Esophagus (tissue), 2 donors: ENCODE data around the gene TMEM259. TPM values are rescaled to one million over a fixed set of nuclear protein-coding genes. Genes with fewer than 3 reads are reported as not detected.

ENCODE experiments used
- H3K27ac ChIP-seq, 2 donors: one replicate each; pipeline ENCODE4 v1.5.1; 2013; ENCODE audit warnings: low read depth in 2 of 2, mild to moderate bottlenecking in 2 of 2, inconsistent platforms in 1 of 2, low read length in 1 of 2, moderate library complexity in 1 of 2
- H3K27me3 ChIP-seq, 2 donors: one replicate each; pipeline ENCODE4 v1.6.1; 2013; ENCODE audit warnings: low read length in 2 of 2, control low read depth in 1 of 2, mild to moderate bottlenecking in 1 of 2; ENCODE audit not compliant: insufficient read depth in 2 of 2, control insufficient read depth in 1 of 2
- H3K36me3 ChIP-seq, 2 donors: one replicate each; pipeline ENCODE4 v1.6.1; 2013; ENCODE audit warnings: low read length in 1 of 2; ENCODE audit not compliant: control insufficient read depth in 2 of 2, insufficient read depth in 2 of 2
- H3K4me1 ChIP-seq, 2 donors: one replicate each; pipeline ENCODE4 v1.6.1; 2013; ENCODE audit warnings: low read length in 1 of 2; ENCODE audit not compliant: control insufficient read depth in 2 of 2, insufficient read depth in 2 of 2
- H3K4me3 ChIP-seq, 2 donors: one replicate each; pipeline ENCODE4 v1.5.1; 2013; ENCODE audit warnings: low read length in 2 of 2, mild to moderate bottlenecking in 2 of 2, low read depth in 1 of 2, moderate library complexity in 1 of 2
- H3K9me3 ChIP-seq, 2 donors: one replicate each; pipeline ENCODE4 v1.6.1; 2013; ENCODE audit warnings: mild to moderate bottlenecking in 2 of 2, low read depth in 1 of 2, low read length in 1 of 2, moderate library complexity in 1 of 2; ENCODE audit not compliant: control insufficient read depth in 2 of 2, insufficient read depth in 1 of 2
- WGBS, 2 donors: extraction: QIAGEN DNeasy Blood & Tissue Kit; methylation state at CpG; one replicate each; pipeline ENCODE4 v1.1.7; 2013; 5-methylcytosine and 5-hydroxymethylcytosine counted together
- polyA plus RNA-seq, 2 donors: library from polyadenylated mRNA; stranded (reverse); fragments of 200-250 nt; gene quantifications; one replicate each; pipeline ENCODE4 v1.2.3, GENCODE V29; 2013
- donor health status: healthy with polysubstance abuse.
- donor health status: Bipolar disorder and iron deficiency.

TMEM259 gene
- polyA plus RNA-seq, 2 donors = 142 to 238 TPM

GRCh38 chr19:1004803-1005664, 15.9 kb downstream of the TMEM259 start:
- WGBS, 2 donors = 87% methylated on average over 70 of the region's 70 CpGs
- H3K4me1 ChIP-seq = peaks cover 0 to 2% of the 10 kb centered on the region in 2 donors
- H3K27me3 ChIP-seq = peaks cover 0 to 10% of the 10 kb centered on the region in 2 donors
- H3K4me3 ChIP-seq = no peak overlapping the region
- peaks cover 0 to 14% of the 10 kb centered on the region in 2 donors for H3K36me3 ChIP-seq
- no peak overlapping the region for H3K27ac ChIP-seq
- H3K9me3 ChIP-seq = no peaks in the 10 kb centered on the region

GRCh38 chr19:1004204-1004802, 16.6 kb downstream of the TMEM259 start:
- Histone ChIP-seq H3K27ac (no peak overlapping the region), H3K9me3 (no peaks in the 10 kb centered on the region), H3K4me1 (no peaks in the 10 kb centered on the region), H3K4me3 (no peak overlapping the region), H3K27me3 (peaks cover 0 to 14% of the 10 kb centered on the region in 2 donors), H3K36me3 (peaks cover 0 to 7% of the 10 kb centered on the region in 2 donors)
- 65 to 66% methylated on average over 32 of the region's 32 CpGs for WGBS, 2 donors

GRCh38 chr19:1003283-1003682, 17.6 kb downstream of the TMEM259 start:
- peaks cover 0 to 3% of the 10 kb centered on the region in 2 donors for H3K36me3 ChIP-seq
- H3K27me3 ChIP-seq = peaks cover 0 to 15% of the 10 kb centered on the region in 2 donors
- no peaks in the 10 kb centered on the region for H3K4me1 ChIP-seq
- no peak overlapping the region for H3K4me3 ChIP-seq
- 83 to 88% methylated on average over 28 to 37 of the region's 37 CpGs for WGBS, 2 donors
- H3K27ac ChIP-seq = no peak overlapping the region
- no peaks in the 10 kb centered on the region for H3K9me3 ChIP-seq

GRCh38 chr19:1002600-1002999, 18.3 kb downstream of the TMEM259 start:
- Histone ChIP-seq H3K36me3 (peaks cover 0 to 3% of the 10 kb centered on the region in 2 donors), H3K9me3 (no peaks in the 10 kb centered on the region), H3K4me1 (no peaks in the 10 kb centered on the region), H3K27ac (no peak overlapping the region), H3K27me3 (peaks cover 0 to 15% of the 10 kb centered on the region in 2 donors), H3K4me3 (no peak overlapping the region)
- 72 to 76% methylated on average over 4 of the region's 4 CpGs for WGBS, 2 donors

- H3K36me3 ChIP-seq = no peaks in the 10 kb centered on the region
- no peak overlapping the region for H3K4me3 ChIP-seq
- H3K27ac ChIP-seq = no peak overlapping the region
- no peaks in the 10 kb centered on the region for H3K9me3 ChIP-seq
- WGBS, 2 donors = 9% methylated on average over 19 to 20 of the region's 20 CpGs
- H3K27me3 ChIP-seq = peaks cover 0 to 15% of the 10 kb centered on the region in 2 donors
- no peaks in the 10 kb centered on the region for H3K4me1 ChIP-seq
Observed at GRCh38 chr19:1001538-1002166, 19.3 kb downstream of the TMEM259 start.

GRCh38 chr19:1000591-1001537, 20.1 kb downstream of the TMEM259 start:
- no peak overlapping the region for H3K4me3 ChIP-seq
- WGBS, 2 donors = 4 to 6% methylated on average over 49 to 73 of the region's 73 CpGs
- H3K36me3 ChIP-seq = no peaks in the 10 kb centered on the region
- peaks cover 0 to 6% of the 10 kb centered on the region in 2 donors for H3K4me1 ChIP-seq
- no peak overlapping the region for H3K27ac ChIP-seq
- H3K27me3 ChIP-seq = peaks cover 0 to 20% of the 10 kb centered on the region in 2 donors
- H3K9me3 ChIP-seq = peaks cover 0 to 4% of the 10 kb centered on the region in 2 donors

- Histone ChIP-seq H3K9me3 (peaks cover 0 to 4% of the 10 kb centered on the region in 2 donors), H3K27ac (no peak within 1 kb of the TSS), H3K4me3 (peak within 1 kb of the TSS in 1 of 2 donors; percentile 4), H3K4me1 (peaks cover 0 to 8% of the 10 kb centered on the region in 2 donors), H3K27me3 (peaks cover 0 to 24% of the 10 kb centered on the region in 2 donors), H3K36me3 (no peaks in the 10 kb centered on the region)
- 1% methylated on average over 29 to 43 of the region's 43 CpGs for WGBS, 2 donors
Observed at GRCh38 chr19:1000095-1000494, 20.8 kb downstream of the TMEM259 start, which contains the start of gene GRIN3B. TSS of gene GRIN3B (plus strand) at chr19:1000419. CDS start at chr19:1000438, 19 bp downstream.

- peaks cover 0 to 4% of the 10 kb centered on the region in 2 donors for H3K9me3 ChIP-seq
- H3K27ac ChIP-seq = no peak overlapping the region
- WGBS, 2 donors = 49 to 64% methylated on average over 3 of the region's 3 CpGs
- H3K27me3 ChIP-seq = peaks cover 0 to 24% of the 10 kb centered on the region in 2 donors
- H3K36me3 ChIP-seq = peaks cover 0 to 4% of the 10 kb centered on the region in 2 donors
- no peak overlapping the region for H3K4me3 ChIP-seq
- H3K4me1 ChIP-seq = peaks cover 0 to 8% of the 10 kb centered on the region in 2 donors
Observed at GRCh38 chr19:999379-999719, 21.6 kb downstream of the TMEM259 start.
